GM12874 (cell line): Measurements from ENCODE around the gene MFSD6.

ENCODE experiments used
- TF ChIP-seq, protein P1 (sequence below): IDR thresholded peaks from 2 replicates; pipeline ENCODE4 v1.5.1; 2011; ENCODE audit warnings: low read depth, mild to moderate bottlenecking, control low read depth, low read length, moderate library complexity; ENCODE audit not compliant: insufficient read depth

Gene MFSD6

DNA sequence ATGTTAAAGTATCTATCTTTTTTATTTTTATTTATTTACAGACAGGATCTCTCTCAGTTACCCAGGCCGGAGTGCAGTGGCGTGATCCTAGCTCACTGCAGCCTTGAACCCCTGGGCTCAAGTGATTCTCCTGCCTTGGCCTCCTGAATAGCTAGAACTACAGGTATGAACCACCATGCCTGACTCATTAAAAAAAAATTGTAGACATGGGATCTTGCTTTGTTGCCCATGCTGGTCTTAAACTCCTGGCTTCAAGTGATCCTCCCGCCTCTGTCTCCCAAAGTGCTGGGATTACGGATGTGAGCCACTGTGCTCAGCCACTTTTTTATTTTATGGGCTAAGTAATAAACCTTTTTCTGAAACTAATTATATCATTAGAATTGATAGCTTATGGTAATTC lies 7.1 kb downstream of the MFSD6 start:
- TF ChIP-seq, protein P1, sequence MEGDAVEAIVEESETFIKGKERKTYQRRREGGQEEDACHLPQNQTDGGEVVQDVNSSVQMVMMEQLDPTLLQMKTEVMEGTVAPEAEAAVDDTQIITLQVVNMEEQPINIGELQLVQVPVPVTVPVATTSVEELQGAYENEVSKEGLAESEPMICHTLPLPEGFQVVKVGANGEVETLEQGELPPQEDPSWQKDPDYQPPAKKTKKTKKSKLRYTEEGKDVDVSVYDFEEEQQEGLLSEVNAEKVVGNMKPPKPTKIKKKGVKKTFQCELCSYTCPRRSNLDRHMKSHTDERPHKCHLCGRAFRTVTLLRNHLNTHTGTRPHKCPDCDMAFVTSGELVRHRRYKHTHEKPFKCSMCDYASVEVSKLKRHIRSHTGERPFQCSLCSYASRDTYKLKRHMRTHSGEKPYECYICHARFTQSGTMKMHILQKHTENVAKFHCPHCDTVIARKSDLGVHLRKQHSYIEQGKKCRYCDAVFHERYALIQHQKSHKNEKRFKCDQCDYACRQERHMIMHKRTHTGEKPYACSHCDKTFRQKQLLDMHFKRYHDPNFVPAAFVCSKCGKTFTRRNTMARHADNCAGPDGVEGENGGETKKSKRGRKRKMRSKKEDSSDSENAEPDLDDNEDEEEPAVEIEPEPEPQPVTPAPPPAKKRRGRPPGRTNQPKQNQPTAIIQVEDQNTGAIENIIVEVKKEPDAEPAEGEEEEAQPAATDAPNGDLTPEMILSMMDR = no peak

DNA sequence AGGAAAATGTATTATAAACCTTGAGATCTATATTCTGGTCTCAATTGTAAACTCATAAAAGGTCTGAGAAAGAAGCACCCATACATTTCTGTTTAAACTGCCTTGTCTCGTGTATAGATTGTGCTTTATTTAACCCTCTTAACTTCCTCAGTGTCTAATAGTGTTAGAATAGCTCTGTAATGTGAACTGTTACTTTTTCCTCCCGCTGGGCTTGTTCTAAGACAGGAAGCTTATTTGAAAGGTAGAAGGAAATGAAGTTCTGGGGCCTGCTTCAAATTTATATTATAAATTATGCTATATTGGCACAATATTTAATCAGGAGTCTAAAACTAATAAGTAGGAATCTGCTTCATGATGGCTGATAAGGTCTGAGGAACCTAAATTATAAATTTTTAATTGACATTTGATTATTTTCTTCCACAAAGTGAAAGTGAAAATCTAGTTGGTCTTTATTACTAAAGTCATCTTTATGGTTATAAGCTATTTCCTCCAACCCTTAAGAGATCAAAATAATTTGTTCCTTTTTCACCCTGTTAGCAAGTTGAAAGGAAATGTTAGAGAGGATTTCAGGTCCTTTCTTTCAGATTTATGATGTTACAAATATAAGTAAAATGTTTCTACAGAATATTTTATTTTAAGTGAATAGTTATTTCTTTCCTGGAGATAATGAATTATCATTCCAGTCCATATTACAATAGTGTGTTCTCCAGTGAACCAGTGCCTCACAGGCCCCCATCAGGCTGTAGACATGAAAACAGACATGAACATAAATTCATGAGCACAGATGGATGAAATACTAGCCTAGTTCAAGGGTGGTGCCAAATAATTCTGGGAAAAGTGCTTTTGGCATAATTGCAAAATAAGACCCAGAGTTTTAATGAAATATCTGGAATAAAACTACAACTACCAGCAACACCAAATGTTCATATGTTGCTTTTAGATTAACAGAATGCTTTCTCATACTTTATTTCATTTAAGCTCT lies 7.9 kb downstream of the MFSD6 start:
- TF ChIP-seq, protein P1 = no peak

DNA sequence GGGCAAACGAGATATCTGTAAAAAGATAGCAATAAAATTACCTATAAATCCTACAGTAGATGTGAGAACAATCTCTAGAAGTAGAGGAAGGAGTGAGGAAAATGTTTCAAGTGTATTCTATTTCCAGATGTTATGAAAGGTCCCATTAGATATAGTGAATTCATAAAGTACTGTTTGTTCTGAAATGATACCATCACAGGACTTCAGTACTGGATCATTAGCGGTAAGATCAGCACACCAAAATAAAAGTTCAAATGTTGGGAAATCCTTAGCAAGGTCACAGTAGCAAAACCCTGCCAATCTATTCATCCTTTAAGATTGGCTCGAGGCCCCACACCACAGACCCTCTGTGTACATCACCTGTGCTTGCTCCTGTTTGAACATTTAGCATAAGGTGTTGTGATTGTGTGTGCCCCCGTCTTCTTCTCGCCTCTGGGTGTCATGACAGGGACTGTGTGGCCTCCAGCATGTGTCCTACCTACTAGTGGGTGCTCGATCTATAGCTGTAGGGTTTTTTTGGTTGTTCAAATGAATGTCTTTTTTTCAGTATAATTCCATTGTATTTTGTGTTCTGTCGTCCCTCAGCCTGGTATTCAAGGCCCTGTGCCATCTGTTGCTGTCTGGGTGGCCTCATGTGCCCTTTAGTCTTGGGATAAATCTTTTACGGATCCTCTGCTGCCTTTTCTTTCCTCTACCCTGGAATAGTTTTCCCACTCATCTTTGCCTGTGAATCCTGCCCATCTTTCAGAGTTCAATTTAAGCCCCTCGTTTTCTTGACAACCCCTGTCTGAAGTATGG lies 9.1 kb downstream of the MFSD6 start:
- TF ChIP-seq, protein P1 = no peak

DNA sequence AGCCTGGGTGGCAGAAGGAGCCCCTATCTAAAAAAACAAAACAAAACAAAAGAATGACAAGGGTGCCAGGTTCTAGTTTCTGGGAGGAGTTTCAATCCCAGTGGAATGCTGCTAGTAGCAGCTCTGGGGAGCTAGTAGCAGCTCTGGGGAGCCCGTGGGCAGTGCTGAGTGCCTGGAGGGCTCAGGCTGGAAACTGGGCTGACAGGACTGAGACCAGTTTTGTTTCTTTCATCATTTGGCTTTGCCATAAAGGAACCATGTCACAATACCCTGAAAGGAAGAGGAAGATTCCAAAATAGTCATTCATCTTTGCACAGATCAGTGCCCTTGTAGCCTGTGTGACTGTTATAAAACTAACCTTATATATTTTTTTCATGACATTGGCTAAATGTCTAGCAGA lies 10.6 kb downstream of the MFSD6 start:
- TF ChIP-seq, protein P1 = no peak

DNA sequence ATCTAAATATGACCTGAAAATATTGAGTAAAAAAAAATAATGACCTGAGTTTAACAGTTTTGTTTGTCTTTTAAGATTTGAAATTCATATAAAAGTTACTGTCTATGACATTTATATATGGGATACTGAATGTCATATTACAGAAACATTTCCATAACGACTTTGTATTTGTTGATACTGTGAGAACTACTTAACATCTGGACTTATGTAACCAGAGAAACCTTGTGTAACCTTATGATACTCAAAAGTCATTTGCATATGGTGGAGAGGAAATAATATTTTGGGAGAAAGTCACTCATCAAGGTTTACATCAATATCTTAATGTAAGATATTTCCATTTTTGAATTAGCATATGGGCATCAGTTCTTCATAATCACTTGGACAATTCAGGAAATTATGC lies 12.6 kb downstream of the MFSD6 start:
- TF ChIP-seq, protein P1 = no peak

DNA sequence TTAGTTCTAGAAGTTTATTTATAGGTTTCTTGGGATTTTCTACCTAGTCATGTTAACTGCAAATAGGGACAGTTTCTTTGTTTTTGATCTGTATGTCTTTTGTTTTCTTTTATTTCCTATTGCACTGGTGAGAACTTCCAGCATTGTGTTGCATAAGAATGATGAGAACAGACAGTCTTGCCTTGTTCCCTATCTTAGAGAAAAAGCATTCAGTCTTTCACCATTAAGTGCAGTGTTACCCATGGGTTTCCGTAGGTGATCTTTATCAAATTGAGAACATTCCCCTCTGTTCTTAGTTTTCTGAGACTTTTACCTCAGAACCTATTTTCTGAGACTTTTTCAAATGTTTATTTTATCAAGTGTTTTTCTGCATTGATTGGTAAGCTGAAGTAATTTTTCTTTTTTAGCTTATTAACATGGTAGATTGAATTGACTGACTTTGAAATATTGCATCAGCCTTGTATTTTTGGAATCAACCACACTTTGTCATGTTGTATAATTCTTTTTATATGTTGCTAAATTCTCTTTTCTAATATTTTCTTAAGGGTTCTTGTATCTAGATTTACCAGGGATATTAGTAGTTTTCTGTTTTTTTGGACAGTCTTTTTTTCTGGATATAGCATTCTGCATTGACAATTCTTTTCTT lies 17.2 kb downstream of the MFSD6 start:
- TF ChIP-seq, protein P1 = no peak
